ENCODE data around the gene KCNQ1. TPM values are rescaled to one million over a fixed set of nuclear protein-coding genes. Genes with fewer than 3 reads are reported as not detected.

KCNQ1 gene
- total and polyA plus RNA-seq, 7 donors = 1.1 to 25.2 (median 3.8) TPM

GRCh38 chr11:2699185-2699530, 254.3 kb downstream of the KCNQ1 start:
- no peaks in the 10 kb centered on the region for H3K36me3 ChIP-seq
- no peak for TF ChIP-seq POLR2A (IDR thresholded peaks at IDR 0.05)
- TF ChIP-seq POLR2AphosphoS5 (IDR thresholded peaks at IDR 0.05) = no peak
- no peak for TF ChIP-seq EP300 (IDR thresholded peaks at IDR 0.05)
- DNase-seq = no peak
- peaks cover 0 to 35% (median 9%) of the 10 kb centered on the region in 4 donors for H3K4me1 ChIP-seq
- no peaks in the 10 kb centered on the region for H3K27me3 ChIP-seq
- H3K9me3 ChIP-seq = no peaks in the 10 kb centered on the region
- WGBS, 2 donors = 49 to 58% methylated on average over 31 of the region's 31 CpGs
- H3K27ac ChIP-seq = peak overlapping the region; percentile 82 to 95 (median 92)
- intact Hi-C loops (cut with DNase I) = loop anchor here (2.0 kb wide), 1 partner anchor 128 kb away; no protein-coding TSS in a partner anchor
- peak overlapping the region; percentile 60 to 75 (median 70) for H3K4me3 ChIP-seq

GRCh38 chr11:2699531-2700414, 255.0 kb downstream of the KCNQ1 start, which contains the start of gene KCNQ1OT1:
KCNQ1OT1 (minus strand) TSS chr11:2699994.
- 39 to 54% methylated on average over 98 of the region's 98 CpGs for WGBS, 2 donors
- intact Hi-C loops (cut with DNase I) = loop anchor here (2.0 kb wide), 2 partner anchors 127 to 185 kb away; partner anchors contain the start of gene CDKN1C
- peak; percentile 97 for DNase-seq
- Histone ChIP-seq H3K27ac (peak within 1 kb of the TSS; percentile 85 to 95 (median 92)), H3K4me1 (peaks cover 0 to 29% (median 4%) of the 10 kb centered on the region in 4 donors), H3K27me3 (no peaks in the 10 kb centered on the region), H3K4me3 (peak within 1 kb of the TSS; percentile 60 to 75 (median 70)), H3K36me3 (no peaks in the 10 kb centered on the region), H3K9me3 (no peaks in the 10 kb centered on the region)
- TF ChIP-seq POLR2A (IDR thresholded peaks at IDR 0.05) (peak; percentile 90 to 92), CTCF (IDR thresholded peaks at IDR 0.05) (no peak), EP300 (IDR thresholded peaks at IDR 0.05) (no peak), POLR2AphosphoS5 (IDR thresholded peaks at IDR 0.05) (peak; percentile 96 to 99 (median 98))

- peaks cover 0 to 22% (median 0%) of the 10 kb centered on the region in 4 donors for H3K4me1 ChIP-seq
- no peak for TF ChIP-seq CTCF (IDR thresholded peaks at IDR 0.05)
- TF ChIP-seq POLR2AphosphoS5 (IDR thresholded peaks at IDR 0.05) = no peak
- TF ChIP-seq EP300 (IDR thresholded peaks at IDR 0.05) = no peak
- TF ChIP-seq POLR2A (IDR thresholded peaks at IDR 0.05) = no peak
- H3K36me3 ChIP-seq = no peaks in the 10 kb centered on the region
- DNase-seq = peak; percentile 84
- H3K9me3 ChIP-seq = no peaks in the 10 kb centered on the region
- 45 to 56% methylated on average over 52 of the region's 52 CpGs for WGBS, 2 donors
- H3K27me3 ChIP-seq = no peaks in the 10 kb centered on the region
- peak overlapping the region; percentile 85 to 95 (median 92) for H3K27ac ChIP-seq
- intact Hi-C loops (cut with DNase I) = loop anchor here (2.0 kb wide), 1 partner anchor 184 kb away; the partner anchor contains the start of gene CDKN1C
- peak overlapping the region; percentile 48 to 75 (median 66) for H3K4me3 ChIP-seq
Observed at GRCh38 chr11:2700415-2701211, 255.8 kb downstream of the KCNQ1 start.

- peak; percentile 60 for DNase-seq
- intact Hi-C loops (cut with DNase I) = loop anchor here (2.0 kb wide), 1 partner anchor 184 kb away; the partner anchor contains the start of gene CDKN1C
- WGBS, 2 donors = 87 to 89% methylated on average over 7 of the region's 7 CpGs
Observed at GRCh38 chr11:2701230-2701629, 256.4 kb downstream of the KCNQ1 start.

More at GRCh38 chr11:2701230-2701629, 256.4 kb downstream of the KCNQ1 start:
- Histone ChIP-seq H3K27ac (peak overlapping the region; percentile 85 to 95 (median 92)), H3K36me3 (no peaks in the 10 kb centered on the region), H3K4me1 (peaks cover 0 to 16% (median 0%) of the 10 kb centered on the region in 4 donors), H3K27me3 (no peaks in the 10 kb centered on the region), H3K9me3 (no peaks in the 10 kb centered on the region), H3K4me3 (no peak overlapping the region)
- TF ChIP-seq POLR2A (IDR thresholded peaks at IDR 0.05) (no peak), CTCF (IDR thresholded peaks at IDR 0.05) (no peak), POLR2AphosphoS5 (IDR thresholded peaks at IDR 0.05) (no peak), EP300 (IDR thresholded peaks at IDR 0.05) (no peak)

All from sigmoid colon (tissue), 7 donors.